HL-60 (cell line): ENCODE measurements around the gene RIF1.

Source experiments
- DNase-seq, 2 experiments: peaks; one replicate each; pipeline ENCODE4 v3.0.0-alpha.2; 2010 to 2020; ENCODE audit warnings: low read depth in 1 of 2, low spot score in 1 of 2
- H3K27ac ChIP-seq: fragments of 250-450 bp; sonication (Bioruptor Pico); replicated peaks from 2 replicates; pipeline ENCODE4 v1.5.1; 2020; ENCODE audit warnings: mild to moderate bottlenecking, moderate library complexity
- H3K27me3 ChIP-seq: fragments of 250-450 bp; sonication (Bioruptor Pico); 2 replicates; pipeline ENCODE4 v1.5.1; 2021; ENCODE audit warnings: mild to moderate bottlenecking, moderate library complexity; ENCODE audit not compliant: insufficient read depth, poor library complexity, severe bottlenecking
- H3K4me3 ChIP-seq: replicated peaks from 2 replicates; pipeline ENCODE4 v1.5.1; 2011; ENCODE audit warnings: mild to moderate bottlenecking, control low read depth, low read length; ENCODE audit not compliant: insufficient read depth
- GABPA ChIP-seq: IDR thresholded peaks from 2 replicates; pipeline ENCODE4 v1.6.1; 2012; ENCODE audit warnings: low read depth
- POLR2AphosphoS5 ChIP-seq: IDR thresholded peaks from 2 replicates; pipeline ENCODE4 v1.6.1; 2012; ENCODE audit warnings: low read depth
- SPI1 ChIP-seq: IDR thresholded peaks from 2 replicates; pipeline ENCODE4 v1.6.1; 2012; ENCODE audit warnings: low read depth, mild to moderate bottlenecking, borderline replicate concordance
- TF ChIP-seq, protein P1 (sequence below): IDR thresholded peaks from one replicate; pipeline ENCODE4 v1.5.1; 2011; ENCODE audit warnings: low read length, control low read depth, inconsistent platforms; ENCODE audit not compliant: insufficient read depth
- TF ChIP-seq, protein P2 (sequence below): IDR thresholded peaks from 2 replicates; pipeline ENCODE4 v1.6.1; 2012; ENCODE audit warnings: low read depth; ENCODE audit not compliant: insufficient replicate concordance

Gene RIF1

DNA sequence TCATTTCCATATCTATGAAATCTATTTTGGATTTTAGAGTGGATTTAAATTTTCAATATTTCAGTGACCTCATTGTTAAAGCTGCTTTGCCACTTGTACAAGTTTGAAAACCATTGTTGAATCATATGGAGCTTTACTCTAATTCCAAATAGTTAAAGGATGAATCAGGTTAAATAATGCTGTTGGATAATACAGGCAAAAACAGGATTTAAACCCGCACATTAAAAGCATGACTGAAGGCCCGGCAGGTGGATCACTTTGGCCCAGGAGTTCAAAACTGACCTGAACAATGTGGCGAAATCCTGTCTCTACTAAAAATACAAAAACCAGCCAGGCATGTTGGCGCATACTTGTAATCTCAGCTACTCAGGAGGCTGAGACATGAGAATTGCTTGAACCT lies 68.3 kb downstream of the RIF1 start:
- Histone ChIP-seq H3K27ac (no peak overlapping the region), H3K4me3 (no peak overlapping the region), H3K27me3 (no peaks in the 10 kb centered on the region)
- TF ChIP-seq POLR2AphosphoS5 (no peak; the same call in 1 of the 2 replicates), GABPA (no peak)
- TF ChIP-seq, protein P1, sequence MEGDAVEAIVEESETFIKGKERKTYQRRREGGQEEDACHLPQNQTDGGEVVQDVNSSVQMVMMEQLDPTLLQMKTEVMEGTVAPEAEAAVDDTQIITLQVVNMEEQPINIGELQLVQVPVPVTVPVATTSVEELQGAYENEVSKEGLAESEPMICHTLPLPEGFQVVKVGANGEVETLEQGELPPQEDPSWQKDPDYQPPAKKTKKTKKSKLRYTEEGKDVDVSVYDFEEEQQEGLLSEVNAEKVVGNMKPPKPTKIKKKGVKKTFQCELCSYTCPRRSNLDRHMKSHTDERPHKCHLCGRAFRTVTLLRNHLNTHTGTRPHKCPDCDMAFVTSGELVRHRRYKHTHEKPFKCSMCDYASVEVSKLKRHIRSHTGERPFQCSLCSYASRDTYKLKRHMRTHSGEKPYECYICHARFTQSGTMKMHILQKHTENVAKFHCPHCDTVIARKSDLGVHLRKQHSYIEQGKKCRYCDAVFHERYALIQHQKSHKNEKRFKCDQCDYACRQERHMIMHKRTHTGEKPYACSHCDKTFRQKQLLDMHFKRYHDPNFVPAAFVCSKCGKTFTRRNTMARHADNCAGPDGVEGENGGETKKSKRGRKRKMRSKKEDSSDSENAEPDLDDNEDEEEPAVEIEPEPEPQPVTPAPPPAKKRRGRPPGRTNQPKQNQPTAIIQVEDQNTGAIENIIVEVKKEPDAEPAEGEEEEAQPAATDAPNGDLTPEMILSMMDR = no peak
- TF ChIP-seq, protein P2, sequence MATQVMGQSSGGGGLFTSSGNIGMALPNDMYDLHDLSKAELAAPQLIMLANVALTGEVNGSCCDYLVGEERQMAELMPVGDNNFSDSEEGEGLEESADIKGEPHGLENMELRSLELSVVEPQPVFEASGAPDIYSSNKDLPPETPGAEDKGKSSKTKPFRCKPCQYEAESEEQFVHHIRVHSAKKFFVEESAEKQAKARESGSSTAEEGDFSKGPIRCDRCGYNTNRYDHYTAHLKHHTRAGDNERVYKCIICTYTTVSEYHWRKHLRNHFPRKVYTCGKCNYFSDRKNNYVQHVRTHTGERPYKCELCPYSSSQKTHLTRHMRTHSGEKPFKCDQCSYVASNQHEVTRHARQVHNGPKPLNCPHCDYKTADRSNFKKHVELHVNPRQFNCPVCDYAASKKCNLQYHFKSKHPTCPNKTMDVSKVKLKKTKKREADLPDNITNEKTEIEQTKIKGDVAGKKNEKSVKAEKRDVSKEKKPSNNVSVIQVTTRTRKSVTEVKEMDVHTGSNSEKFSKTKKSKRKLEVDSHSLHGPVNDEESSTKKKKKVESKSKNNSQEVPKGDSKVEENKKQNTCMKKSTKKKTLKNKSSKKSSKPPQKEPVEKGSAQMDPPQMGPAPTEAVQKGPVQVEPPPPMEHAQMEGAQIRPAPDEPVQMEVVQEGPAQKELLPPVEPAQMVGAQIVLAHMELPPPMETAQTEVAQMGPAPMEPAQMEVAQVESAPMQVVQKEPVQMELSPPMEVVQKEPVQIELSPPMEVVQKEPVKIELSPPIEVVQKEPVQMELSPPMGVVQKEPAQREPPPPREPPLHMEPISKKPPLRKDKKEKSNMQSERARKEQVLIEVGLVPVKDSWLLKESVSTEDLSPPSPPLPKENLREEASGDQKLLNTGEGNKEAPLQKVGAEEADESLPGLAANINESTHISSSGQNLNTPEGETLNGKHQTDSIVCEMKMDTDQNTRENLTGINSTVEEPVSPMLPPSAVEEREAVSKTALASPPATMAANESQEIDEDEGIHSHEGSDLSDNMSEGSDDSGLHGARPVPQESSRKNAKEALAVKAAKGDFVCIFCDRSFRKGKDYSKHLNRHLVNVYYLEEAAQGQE = no peak
- DNase-seq = no peak

DNA sequence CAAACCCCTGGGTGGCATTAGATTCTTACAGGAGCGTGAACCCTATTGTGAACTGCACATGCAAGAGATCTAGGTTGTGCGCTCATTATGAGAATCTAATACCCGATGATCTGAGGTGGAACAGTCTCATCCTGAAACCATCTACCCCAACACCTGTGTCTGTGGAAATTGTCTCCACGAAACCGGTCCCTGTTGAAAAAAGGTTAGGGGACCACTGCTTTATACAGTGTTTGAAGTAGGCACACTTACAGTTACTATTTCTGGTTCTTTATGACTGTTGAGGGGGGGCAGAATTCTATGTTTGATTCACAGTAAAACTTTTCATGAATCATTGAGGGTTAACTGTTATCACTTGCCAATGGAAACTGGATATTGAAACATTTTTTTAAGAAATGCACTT lies 72.0 kb downstream of the RIF1 start:
- no peak overlapping the region for H3K4me3 ChIP-seq
- no peak overlapping the region for H3K27ac ChIP-seq
- H3K27me3 ChIP-seq = no peaks in the 10 kb centered on the region
- TF ChIP-seq, protein P1 = no peak
- TF ChIP-seq, protein P2 = no peak
- no peak for TF ChIP-seq GABPA
- no peak for TF ChIP-seq POLR2AphosphoS5
- no peak for TF ChIP-seq SPI1
- DNase-seq = no peak

DNA sequence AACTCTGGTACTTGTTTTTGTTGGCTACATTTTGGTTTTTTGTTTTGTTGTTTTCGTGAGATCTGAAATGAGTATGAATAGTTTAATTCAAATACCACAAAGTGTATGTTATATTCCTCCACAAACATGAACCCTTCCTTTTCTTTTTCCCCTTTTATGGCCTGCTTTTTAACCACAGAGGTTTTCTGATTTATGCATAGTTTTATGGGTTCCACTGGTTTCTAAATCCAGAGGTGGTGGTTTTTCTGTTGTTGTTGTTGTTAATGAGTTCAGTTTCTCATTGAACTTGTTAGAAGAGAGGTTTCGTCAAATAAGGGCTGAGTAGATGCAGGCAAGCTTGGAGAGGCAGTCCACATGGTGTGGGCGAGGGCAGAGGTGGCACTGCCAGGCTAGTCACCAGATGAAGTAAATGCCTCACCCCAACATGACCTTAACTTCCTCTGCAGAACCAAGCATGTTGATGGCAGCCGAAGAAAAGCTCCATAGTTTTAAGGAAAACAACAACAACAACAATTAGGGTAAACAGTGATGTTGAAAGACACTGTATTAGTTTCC lies 72.5 kb downstream of the RIF1 start:
- Histone ChIP-seq H3K27ac (no peak overlapping the region), H3K4me3 (no peak overlapping the region), H3K27me3 (no peaks in the 10 kb centered on the region)
- TF ChIP-seq, protein P2 = no peak
- TF ChIP-seq GABPA = no peak
- TF ChIP-seq SPI1 = no peak
- 0 out of 2 replicates have a peak, but pooled peaks have one; percentile 35 for TF ChIP-seq POLR2AphosphoS5
- TF ChIP-seq, protein P1 = no peak
- DNase-seq = no peak
